HEK293T (cell line): Measurements from ENCODE around the gene RUNDC1.
"Not testable (repeated sequence)": the region's sequence is repeated elsewhere in the genome, so short reads cannot be mapped to it uniquely, and the experiment has no call there.

Source experiments
- CTCF ChIA-PET: fragments of 350-600 bp; formaldehyde crosslinking; extraction: SDS; loops from one replicate; lab custom pipeline; 2021; ENCODE audit warnings: antibody characterized with exemption, inconsistent platforms; lab: Yijun Ruan, JAX
- POLR2A ChIA-PET: fragments of 350-600 bp; formaldehyde crosslinking; extraction: SDS; loops from one replicate; lab custom pipeline; 2020; ENCODE audit warnings: antibody characterized with exemption, inconsistent platforms; lab: Yijun Ruan, JAX
- DNase-seq: peaks from one replicate; pipeline ENCODE4 v3.0.0; 2012; ENCODE audit warnings: mixed read lengths; ENCODE audit errors: extremely low spot score
- ARNT ChIP-seq: fragments of 450-650 bp; IDR thresholded peaks from 2 replicates; pipeline ENCODE4 v1.6.1; 2017; ENCODE audit warnings: mild to moderate bottlenecking
- BHLHE40 ChIP-seq: fragments of 450-650 bp; IDR thresholded peaks from 2 replicates; pipeline ENCODE4 v1.6.1; 2016; ENCODE audit warnings: mild to moderate bottlenecking, moderate library complexity, borderline replicate concordance
- CTBP1 ChIP-seq: fragments of 450-650 bp; IDR thresholded peaks from 2 replicates; pipeline ENCODE4 v1.6.1; 2016; ENCODE audit warnings: borderline replicate concordance
- ELF4 ChIP-seq: fragments of 450-650 bp; IDR thresholded peaks from 2 replicates; pipeline ENCODE4 v1.6.1; 2017; ENCODE audit warnings: antibody characterized with exemption
- FOXA1 ChIP-seq: fragments of 450-650 bp; IDR thresholded peaks from 2 replicates; pipeline ENCODE4 v1.6.1; 2016; ENCODE audit warnings: mild to moderate bottlenecking
- FOXK2 ChIP-seq: fragments of 450-650 bp; IDR thresholded peaks from 2 replicates; pipeline ENCODE4 v1.6.1; 2016; ENCODE audit warnings: mild to moderate bottlenecking
- FOXM1 ChIP-seq: fragments of 450-650 bp; IDR thresholded peaks from 2 replicates; pipeline ENCODE4 v1.6.1; 2017; ENCODE audit warnings: mild to moderate bottlenecking, borderline replicate concordance
- HDGF ChIP-seq: fragments of 450-650 bp; IDR thresholded peaks from 2 replicates; pipeline ENCODE4 v1.6.1; 2017; ENCODE audit warnings: antibody characterized with exemption, borderline replicate concordance
- L3MBTL2 ChIP-seq: fragments of 450-650 bp; conservative IDR thresholded peaks from 2 replicates; pipeline ENCODE4 v1.6.1; 2016; ENCODE audit warnings: mild to moderate bottlenecking
- LEF1 ChIP-seq: fragments of 450-650 bp; IDR thresholded peaks from 2 replicates; pipeline ENCODE4 v1.6.1; 2017; ENCODE audit warnings: mild to moderate bottlenecking, borderline replicate concordance
- NFRKB ChIP-seq: fragments of 450-650 bp; IDR thresholded peaks from 2 replicates; pipeline ENCODE4 v1.6.1; 2016; ENCODE audit warnings: mild to moderate bottlenecking, moderate library complexity
- PKNOX1 ChIP-seq: fragments of 450-650 bp; IDR thresholded peaks from 2 replicates; pipeline ENCODE4 v1.6.1; 2016
- SP1 ChIP-seq: fragments of 450-650 bp; IDR thresholded peaks from 2 replicates; pipeline ENCODE4 v1.6.1; 2017
- SUZ12 ChIP-seq: fragments of 450-650 bp; IDR thresholded peaks from 2 replicates; pipeline ENCODE4 v1.6.1; 2016; ENCODE audit warnings: mild to moderate bottlenecking
- TARDBP ChIP-seq: fragments of 450-650 bp; IDR thresholded peaks from 2 replicates; pipeline ENCODE4 v1.6.1; 2016
- ZNF384 ChIP-seq: fragments of 450-650 bp; IDR thresholded peaks from 2 replicates; pipeline ENCODE4 v1.6.1; 2016

Gene RUNDC1

GRCh38 chr17:42989726-42990652 lies 9.6 kb downstream of the RUNDC1 start:
- ChIA-PET POLR2A (interaction anchor here (1.0 kb wide), 1 partner anchor 12 kb away, joined by 3 read pairs; no protein-coding TSS in a partner anchor), CTCF (no interaction called here)
- DNase-seq: no peak
- TF ChIP-seq BHLHE40 (no peak), FOXM1 (no peak), L3MBTL2 (no peak), SUZ12 (no peak), FOXK2 (no peak), NFRKB (no peak), ARNT (no peak), PKNOX1 (no peak), SP1 (no peak), HDGF (no peak), ZNF384 (no peak), TARDBP (no peak), ELF4 (no peak), CTBP1 (no peak), LEF1 (no peak), FOXA1 (no peak)

DNA sequence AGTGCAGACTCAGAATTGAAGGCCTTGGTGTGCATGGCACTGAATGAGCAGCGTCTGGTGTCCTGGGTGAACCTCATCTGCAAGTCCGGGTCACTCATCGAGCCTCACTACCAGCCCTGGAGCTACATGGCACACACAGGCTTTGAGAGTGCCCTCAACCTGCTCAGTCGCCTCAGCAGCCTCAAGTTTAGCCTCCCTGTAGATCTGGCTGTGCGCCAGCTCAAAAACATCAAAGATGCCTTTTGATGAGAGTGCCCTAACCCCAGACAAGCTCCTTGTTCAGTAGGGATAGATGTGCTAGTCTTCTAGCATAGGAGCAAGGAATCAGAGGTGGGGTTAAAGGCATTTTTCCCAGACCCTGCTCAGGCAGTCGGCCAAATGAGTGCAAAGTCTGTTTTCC lies 11.1 kb downstream of the RUNDC1 start:
- POLR2A ChIA-PET: no interaction called here
- CTCF ChIA-PET: no interaction called here
- no peak for DNase-seq
- TF ChIP-seq NFRKB (no peak), FOXA1 (no peak), SUZ12 (no peak), LEF1 (no peak), ELF4 (no peak), HDGF (no peak), ZNF384 (no peak), ARNT (no peak), CTBP1 (no peak), SP1 (no peak)

GRCh38 chr17:42992872-42993271 lies 12.5 kb downstream of the RUNDC1 start:
- DNase-seq: no peak
- POLR2A ChIA-PET: no interaction called here
- TF ChIP-seq PKNOX1 (no peak), CTBP1 (no peak), NFRKB (no peak), ZNF384 (no peak), SUZ12 (no peak), FOXK2 (no peak), FOXM1 (no peak), SP1 (no peak), L3MBTL2 (no peak), TARDBP (no peak), BHLHE40 (no peak), ARNT (no peak), FOXA1 (no peak), ELF4 (no peak), LEF1 (no peak), HDGF (no peak)
- CTCF ChIA-PET: no interaction called here

- DNase-seq, CTCF ChIA-PET, POLR2A ChIA-PET: not testable (repeated sequence)
These were observed 13.5 kb downstream of the RUNDC1 start for GRCh38 chr17:42993913-42994312.

DNA sequence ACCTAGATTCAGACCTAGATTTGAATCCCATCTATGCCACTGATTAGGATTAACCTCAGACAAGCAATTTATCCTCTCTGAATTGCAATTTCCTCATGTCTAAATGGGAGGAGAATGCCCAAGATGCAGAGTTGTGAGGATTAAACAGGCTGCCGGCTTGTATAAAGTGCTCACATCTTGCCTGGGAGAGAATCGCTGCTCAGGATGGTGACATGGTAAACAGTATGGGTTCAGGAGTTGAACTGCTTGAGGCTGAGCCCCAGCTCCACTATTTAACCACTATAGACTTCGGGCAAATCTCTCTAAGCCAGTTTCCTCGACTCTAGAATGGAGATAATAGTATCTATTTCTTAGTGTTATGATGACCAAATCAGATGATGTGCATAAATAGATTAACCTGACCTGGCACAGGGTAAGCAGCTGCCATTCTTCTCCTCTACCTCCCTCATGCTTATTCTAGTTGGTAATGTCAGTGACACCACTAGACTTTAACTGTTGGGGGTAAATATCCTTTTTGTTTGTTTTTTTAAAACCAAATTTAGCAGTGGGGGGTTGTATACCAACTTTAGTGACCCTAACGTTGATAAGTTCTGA lies 17.1 kb downstream of the RUNDC1 start:
- TF ChIP-seq SP1: no peak
- no peak for TF ChIP-seq SUZ12
- no peak; the same call in 1 of the 2 replicates for TF ChIP-seq FOXM1
- no peak for TF ChIP-seq HDGF
- TF ChIP-seq LEF1: no peak
- TF ChIP-seq CTBP1: no peak
- TF ChIP-seq PKNOX1: no peak
- no peak for TF ChIP-seq ARNT
- no peak for TF ChIP-seq BHLHE40
- no peak for TF ChIP-seq FOXK2
- no peak for TF ChIP-seq ELF4
- TF ChIP-seq FOXA1: no peak
- no peak; the same call in 1 of the 2 replicates for TF ChIP-seq L3MBTL2
- TF ChIP-seq NFRKB: no peak
- no peak for TF ChIP-seq ZNF384
- no peak for TF ChIP-seq TARDBP
- no peak for DNase-seq
- CTCF ChIA-PET: interaction anchor here (0.8 to 2.9 kb wide), 12 partner anchors 10 to 173 kb away, joined by 3 to 21 read pairs (median 4); partner anchors contain the start of genes AARSD1, BECN1, PTGES3L and RUNDC1
- POLR2A ChIA-PET: interaction anchor here (0.5 to 3.6 kb wide), 61 partner anchors 9 to 698 kb away, joined by 3 to 50 read pairs (median 4); partner anchors contain the start of genes AARSD1, AOC3, ARL4D and BECN1
